Glutamatergic neuron (in vitro differentiated cells): ENCODE results near the gene KLHL35. TPM values are rescaled to one million over a fixed set of nuclear protein-coding genes. Genes with fewer than 3 reads are reported as not detected.

Source experiments
- DNase-seq: peaks from one replicate; pipeline ENCODE4 v3.0.0; 2022
- H3K27ac Mint-ChIP-seq: one replicate; pipeline ENCODE4 v1.8.0; 2020; ENCODE audit warnings: mild to moderate bottlenecking, mixed read lengths, inconsistent platforms; ENCODE audit not compliant: unreplicated experiment
- H3K27me3 Mint-ChIP-seq: one replicate; pipeline ENCODE4 v1.8.0; 2020; ENCODE audit warnings: mild to moderate bottlenecking, moderate library complexity, mixed read lengths, inconsistent platforms; ENCODE audit not compliant: unreplicated experiment
- H3K36me3 Mint-ChIP-seq: one replicate; pipeline ENCODE4 v1.8.0; 2020; ENCODE audit warnings: mild to moderate bottlenecking, mixed read lengths, inconsistent platforms; ENCODE audit not compliant: unreplicated experiment
- H3K4me1 Mint-ChIP-seq: one replicate; pipeline ENCODE4 v1.8.0; 2020; ENCODE audit warnings: mild to moderate bottlenecking, low read depth, mixed read lengths, inconsistent platforms; ENCODE audit not compliant: unreplicated experiment
- H3K4me3 Mint-ChIP-seq: one replicate; pipeline ENCODE4 v1.8.0; 2020; ENCODE audit warnings: mild to moderate bottlenecking, mixed read lengths, inconsistent platforms; ENCODE audit not compliant: unreplicated experiment
- H3K9me3 Mint-ChIP-seq: one replicate; pipeline ENCODE4 v1.8.0; 2020; ENCODE audit warnings: mild to moderate bottlenecking, moderate library complexity, mixed read lengths, inconsistent platforms; ENCODE audit not compliant: unreplicated experiment
- CTCF ChIP-seq: fragments of 200-600 bp; sonication (generic); IDR thresholded peaks from one replicate; pipeline ENCODE4 v1.5.0; 2021; ENCODE audit not compliant: partially characterized antibody, unreplicated experiment
- long read RNA-seq: library from polyadenylated mRNA; unstranded; transcript quantifications from one replicate; pipeline ENCODE4 v2.0.0, GENCODE V29; 2020; ENCODE audit not compliant: unreplicated experiment
- total RNA-seq: library from RNA; stranded (reverse); fragmentation: NEBNext Ultra II Directional; extraction: Animal tissue kit (Norgen Biotek cat#: 25700); gene quantifications from one replicate; pipeline ENCODE4 v1.2.1, GENCODE V29; 2021; ENCODE audit not compliant: unreplicated experiment

The KLHL35 gene
- total RNA-seq: 41.4 TPM
- long read RNA-seq, partial matches to known transcripts: 7 of 43 reads
- long read RNA-seq, other reads (novel, unspliced or antisense): 35 of 43 reads

- H3K27me3 Mint-ChIP-seq: peaks cover 37% of the 10 kb centered on the region
- peak within 1 kb of the TSS; percentile 88 for H3K27ac Mint-ChIP-seq
- TF ChIP-seq CTCF: no peak
- peaks cover 16% of the 10 kb centered on the region for H3K36me3 Mint-ChIP-seq
- H3K4me3 Mint-ChIP-seq: peak within 1 kb of the TSS; percentile 90
- H3K9me3 Mint-ChIP-seq: peaks cover 30% of the 10 kb centered on the region
- DNase-seq: peak; percentile 60
- peaks cover 13% of the 10 kb centered on the region for H3K4me1 Mint-ChIP-seq
Measured at GRCh38 chr11:75432911-75433321, at the start of gene KLHL35. KLHL35 (minus strand) TSS chr11:75433203; CDS start chr11:75430629, 2,574 bp downstream.

GRCh38 chr11:75481922-75482606 is 49.1 kb upstream of the KLHL35 start:
- peaks cover 5% of the 10 kb centered on the region for H3K4me1 Mint-ChIP-seq
- peaks cover 13% of the 10 kb centered on the region for H3K9me3 Mint-ChIP-seq
- DNase-seq: no peak
- H3K27me3 Mint-ChIP-seq: peaks cover 9% of the 10 kb centered on the region
- H3K36me3 Mint-ChIP-seq: peaks cover 4% of the 10 kb centered on the region
- no peak overlapping the region for H3K27ac Mint-ChIP-seq
- no peak overlapping the region for H3K4me3 Mint-ChIP-seq
- TF ChIP-seq CTCF: no peak

GRCh38 chr11:75481223-75481921 is 48.4 kb upstream of the KLHL35 start:
- Mint-ChIP-seq H3K27me3 (peaks cover 6% of the 10 kb centered on the region), H3K4me1 (peaks cover 7% of the 10 kb centered on the region), H3K9me3 (peaks cover 11% of the 10 kb centered on the region), H3K36me3 (peaks cover 4% of the 10 kb centered on the region), H3K27ac (no peak overlapping the region), H3K4me3 (no peak overlapping the region)
- TF ChIP-seq CTCF: no peak
- peak; percentile 40 for DNase-seq

- Mint-ChIP-seq H3K4me1 (peaks cover 7% of the 10 kb centered on the region), H3K9me3 (peaks cover 11% of the 10 kb centered on the region), H3K27ac (peak overlapping the region; percentile 52), H3K36me3 (peaks cover 4% of the 10 kb centered on the region), H3K4me3 (no peak overlapping the region), H3K27me3 (peaks cover 11% of the 10 kb centered on the region)
- no peak for DNase-seq
- TF ChIP-seq CTCF: no peak
Measured at GRCh38 chr11:75480185-75481175, 47.5 kb upstream of the KLHL35 start.
